HUES48 (cell line): ENCODE results near the gene GRID1.

Experiments
- H3K27ac ChIP-seq: one replicate; pipeline ENCODE4 v1.7.0; 2013; ENCODE audit warnings: low read depth, low read length, inconsistent platforms
- H3K27me3 ChIP-seq: 2 replicates; pipeline ENCODE4 v1.6.1; 2013; ENCODE audit warnings: mild to moderate bottlenecking, low read length; ENCODE audit not compliant: control insufficient read depth, insufficient read depth
- H3K36me3 ChIP-seq: 2 replicates; pipeline ENCODE4 v1.6.1; 2013; ENCODE audit warnings: low read length; ENCODE audit not compliant: control insufficient read depth, insufficient read depth
- H3K4me1 ChIP-seq: 2 replicates; pipeline ENCODE4 v1.6.1; 2013; ENCODE audit warnings: mild to moderate bottlenecking, low read length; ENCODE audit not compliant: control insufficient read depth, insufficient read depth
- H3K4me3 ChIP-seq: 2 replicates; pipeline ENCODE4 v1.5.1; 2013; ENCODE audit warnings: mild to moderate bottlenecking, low read depth, low read length
- H3K9ac ChIP-seq: 2 replicates; pipeline ENCODE4 v1.6.1; 2013; ENCODE audit warnings: mild to moderate bottlenecking, low read depth, low read length, moderate library complexity
- H3K9me3 ChIP-seq: 2 replicates; pipeline ENCODE4 v1.6.1; 2013; ENCODE audit warnings: low read length; ENCODE audit not compliant: control insufficient read depth, insufficient read depth

GRID1 gene

GRCh38 chr10:85650791-85651496, 715.7 kb downstream of the GRID1 start:
- Histone ChIP-seq H3K27ac (no peak overlapping the region), H3K36me3 (no peaks in the 10 kb centered on the region), H3K9ac (no peak overlapping the region), H3K4me1 (peaks cover 3% of the 10 kb centered on the region; the same call in 1 of the 2 replicates), H3K9me3 (no peaks in the 10 kb centered on the region), H3K27me3 (no peaks in the 10 kb centered on the region), H3K4me3 (no peak overlapping the region)

- Histone ChIP-seq H3K9me3 (no peaks in the 10 kb centered on the region), H3K4me1 (peaks cover 3% of the 10 kb centered on the region; the same call in 1 of the 2 replicates), H3K27ac (no peak overlapping the region), H3K27me3 (no peaks in the 10 kb centered on the region), H3K9ac (no peak overlapping the region), H3K4me3 (no peak overlapping the region), H3K36me3 (no peaks in the 10 kb centered on the region)
Observed at GRCh38 chr10:85649461-85649860, 717.1 kb downstream of the GRID1 start.

DNA sequence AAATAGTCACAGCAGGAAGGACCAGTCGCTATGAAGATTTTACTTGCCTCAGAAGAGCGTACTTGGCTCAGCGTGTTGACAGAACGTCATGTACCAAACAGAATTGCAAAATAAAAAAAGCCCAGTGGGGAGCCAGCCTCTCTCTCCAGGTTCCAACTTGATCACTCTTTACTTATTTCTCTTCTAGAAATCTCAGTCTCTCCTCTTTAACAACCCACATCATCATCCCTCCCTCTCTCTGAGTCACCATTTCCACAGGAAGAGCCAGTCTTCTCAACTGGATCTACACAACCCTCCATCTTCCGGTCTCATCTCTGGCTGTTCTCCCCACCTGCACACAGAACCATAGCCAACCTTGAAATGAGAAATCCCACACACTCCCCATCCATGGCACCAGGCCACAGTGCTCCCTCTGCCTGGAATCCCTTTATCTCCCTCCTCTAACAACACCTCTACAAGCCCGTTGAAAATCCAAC, 718.3 kb downstream of the GRID1 start:
- Histone ChIP-seq H3K9me3 (no peaks in the 10 kb centered on the region), H3K4me3 (no peak overlapping the region), H3K36me3 (no peaks in the 10 kb centered on the region), H3K4me1 (peaks cover 3% of the 10 kb centered on the region; the same call in 1 of the 2 replicates), H3K27me3 (no peaks in the 10 kb centered on the region), H3K27ac (no peak overlapping the region), H3K9ac (no peak overlapping the region)

GRCh38 chr10:85647741-85648140, 718.9 kb downstream of the GRID1 start:
- no peaks in the 10 kb centered on the region for H3K36me3 ChIP-seq
- H3K27ac ChIP-seq: no peak overlapping the region
- H3K9ac ChIP-seq: no peak overlapping the region
- H3K27me3 ChIP-seq: no peaks in the 10 kb centered on the region
- H3K9me3 ChIP-seq: no peaks in the 10 kb centered on the region
- H3K4me1 ChIP-seq: peaks cover 3% of the 10 kb centered on the region; the same call in 1 of the 2 replicates
- H3K4me3 ChIP-seq: no peak overlapping the region

- no peaks in the 10 kb centered on the region for H3K27me3 ChIP-seq
- H3K27ac ChIP-seq: no peak overlapping the region
- no peak overlapping the region for H3K9ac ChIP-seq
- no peaks in the 10 kb centered on the region for H3K36me3 ChIP-seq
- H3K9me3 ChIP-seq: no peaks in the 10 kb centered on the region
- H3K4me3 ChIP-seq: no peak overlapping the region
- H3K4me1 ChIP-seq: peaks cover 9% of the 10 kb centered on the region; the same call in 1 of the 2 replicates
Observed at GRCh38 chr10:85645926-85646711, 720.5 kb downstream of the GRID1 start.

DNA sequence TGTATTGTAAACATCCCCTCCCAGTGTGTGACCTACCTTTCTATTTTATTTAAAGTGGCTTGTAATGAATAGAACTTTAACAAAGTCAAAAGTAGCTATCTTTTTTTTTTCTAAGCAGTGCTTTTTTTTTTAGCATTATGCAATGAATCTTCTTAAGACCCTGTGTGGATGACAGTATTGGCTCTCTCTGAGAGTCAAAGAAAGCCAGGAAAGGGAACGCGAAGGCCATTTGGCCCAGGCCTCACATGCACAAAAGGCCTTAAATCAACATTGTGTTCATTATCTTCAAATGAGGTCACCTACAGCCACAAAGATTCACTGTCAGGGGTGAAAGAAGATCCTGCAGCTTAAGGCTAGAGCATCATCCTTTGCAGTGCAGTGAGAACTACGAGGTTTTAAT, 721.5 kb downstream of the GRID1 start:
- no peak overlapping the region for H3K27ac ChIP-seq
- peaks cover 9% of the 10 kb centered on the region; the same call in 1 of the 2 replicates for H3K4me1 ChIP-seq

DNA sequence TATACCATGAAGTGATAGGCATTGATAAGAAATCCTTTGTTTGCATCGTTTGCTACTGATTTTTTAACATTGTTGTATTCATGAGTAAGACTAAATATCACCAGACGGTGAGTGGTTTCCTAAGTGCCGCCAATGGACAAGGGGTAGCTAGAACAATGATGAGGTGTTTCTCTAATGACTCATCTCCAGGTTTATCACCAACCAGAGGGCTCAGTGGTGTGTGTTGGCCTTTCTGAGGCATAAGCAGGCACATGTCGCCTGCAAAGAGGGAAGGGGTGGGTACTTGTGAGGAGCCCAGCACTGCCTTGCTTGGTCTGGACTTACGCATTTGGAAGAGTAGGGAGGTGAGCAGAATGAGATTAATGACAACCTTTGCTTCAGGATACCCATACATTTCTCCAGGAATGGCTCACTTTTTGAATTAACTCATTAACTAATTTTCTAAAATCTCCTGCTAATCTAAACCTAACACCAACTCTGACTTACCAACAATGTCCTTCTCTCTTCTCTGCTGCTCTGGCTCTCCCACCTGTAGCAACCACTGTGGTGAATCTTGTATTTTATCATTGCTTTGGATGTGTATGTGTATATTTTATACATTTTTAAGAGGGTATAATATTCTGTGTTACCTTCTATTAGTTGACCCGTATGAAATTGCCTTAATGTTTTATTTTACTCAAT, 722.6 kb downstream of the GRID1 start:
- H3K9ac ChIP-seq: no peak overlapping the region
- peaks cover 6% of the 10 kb centered on the region; the same call in 1 of the 2 replicates for H3K4me1 ChIP-seq
- no peaks in the 10 kb centered on the region for H3K27me3 ChIP-seq
- H3K4me3 ChIP-seq: no peak overlapping the region
- no peaks in the 10 kb centered on the region for H3K9me3 ChIP-seq
- H3K36me3 ChIP-seq: no peaks in the 10 kb centered on the region
- peak overlapping the region; percentile 83 for H3K27ac ChIP-seq

More for the DNA sequence above, 721.5 kb downstream of the GRID1 start:
- Histone ChIP-seq H3K36me3 (no peaks in the 10 kb centered on the region), H3K9ac (no peak overlapping the region), H3K9me3 (no peaks in the 10 kb centered on the region), H3K27me3 (no peaks in the 10 kb centered on the region), H3K4me3 (no peak overlapping the region)

DNA sequence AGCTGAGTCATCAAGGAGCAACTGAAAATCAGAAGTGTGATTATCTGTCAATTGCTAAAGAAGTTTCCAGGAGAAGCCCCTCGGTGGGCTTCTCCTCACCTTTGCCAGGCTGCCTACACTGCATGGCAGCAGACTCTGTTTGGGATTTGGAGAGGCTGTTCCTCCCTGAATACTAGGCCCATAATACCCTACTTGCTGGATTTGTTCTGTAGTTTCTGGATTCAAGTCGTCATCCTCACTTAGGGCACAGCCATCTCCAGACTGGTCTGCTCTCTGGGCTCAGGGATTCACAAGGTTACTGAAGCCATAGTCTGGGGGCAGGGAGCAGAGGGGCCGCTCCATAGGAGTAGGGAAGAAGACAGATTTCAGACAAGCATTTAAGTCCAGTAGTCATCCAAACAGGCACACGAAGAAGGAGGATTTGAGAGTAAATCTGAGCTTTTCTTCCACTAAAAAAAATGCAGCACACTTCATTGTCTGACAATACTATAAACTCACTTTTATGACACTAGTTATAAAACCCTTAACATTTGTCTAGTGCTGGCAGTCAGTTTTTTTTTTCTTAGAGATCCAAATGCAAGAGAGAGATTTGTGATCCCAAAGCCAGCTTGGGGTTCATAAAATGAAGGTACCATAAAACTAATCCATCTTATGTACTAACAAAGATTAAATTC, 723.3 kb downstream of the GRID1 start:
- no peaks in the 10 kb centered on the region for H3K27me3 ChIP-seq
- no peak overlapping the region for H3K4me3 ChIP-seq
- peak overlapping the region; percentile 83 for H3K27ac ChIP-seq
- no peaks in the 10 kb centered on the region for H3K9me3 ChIP-seq
- no peak overlapping the region for H3K9ac ChIP-seq
- H3K4me1 ChIP-seq: peaks cover 6% of the 10 kb centered on the region; the same call in 1 of the 2 replicates
- H3K36me3 ChIP-seq: no peaks in the 10 kb centered on the region

DNA sequence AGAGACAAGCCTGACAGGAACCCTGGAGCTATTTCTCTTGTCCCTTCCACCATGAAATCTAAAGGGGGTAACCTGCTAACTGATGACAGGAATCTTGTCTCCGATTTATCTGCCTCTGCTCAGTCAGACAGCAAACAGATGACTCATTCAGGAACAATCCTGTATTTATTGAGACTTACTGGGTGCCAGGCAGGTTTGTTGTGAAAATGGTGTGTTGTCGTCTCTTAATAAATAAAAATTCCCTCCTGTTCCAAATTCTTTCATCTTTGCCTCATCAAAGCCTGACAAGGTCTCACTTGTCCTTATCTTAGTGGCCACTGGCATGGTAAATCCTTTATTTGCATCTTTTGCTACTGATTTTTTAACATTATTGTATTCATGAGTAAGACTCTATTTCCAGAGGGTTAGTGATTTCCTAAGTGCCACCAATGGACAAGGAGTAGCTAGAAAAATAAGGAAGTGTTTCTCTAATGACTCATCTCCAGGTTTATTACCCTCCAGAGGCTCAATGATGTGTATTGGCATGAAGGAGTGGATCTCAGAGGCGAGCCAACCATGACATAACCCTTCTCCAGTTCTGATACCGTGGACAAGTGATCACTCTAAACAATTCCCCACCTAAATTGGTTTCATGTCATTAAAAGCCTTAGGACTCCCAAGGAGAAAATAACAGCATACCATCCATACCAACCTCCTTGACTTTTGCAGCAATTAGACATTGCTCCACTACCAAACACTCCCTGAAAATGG, 724.0 kb downstream of the GRID1 start:
- Histone ChIP-seq H3K36me3 (no peaks in the 10 kb centered on the region), H3K27ac (peak overlapping the region; percentile 83), H3K27me3 (no peaks in the 10 kb centered on the region), H3K4me3 (no peak overlapping the region), H3K9me3 (no peaks in the 10 kb centered on the region), H3K4me1 (peaks cover 6% of the 10 kb centered on the region; the same call in 1 of the 2 replicates), H3K9ac (no peak overlapping the region)

DNA sequence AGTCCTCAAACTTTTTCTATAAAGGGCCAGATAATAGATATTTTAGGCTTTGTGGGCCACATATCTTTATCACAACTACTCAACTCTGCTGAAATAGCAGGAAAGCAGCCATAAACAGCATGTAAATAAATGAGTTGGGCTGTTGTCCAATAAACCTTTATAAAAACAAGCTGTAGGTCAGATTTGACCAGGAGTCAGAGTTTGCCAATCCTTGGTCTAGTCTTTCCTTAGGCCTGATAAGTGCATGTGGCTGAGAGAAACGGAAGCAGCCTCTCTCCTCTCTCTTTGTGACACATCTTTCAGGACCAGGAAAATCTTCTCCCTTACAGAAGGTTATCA, 724.5 kb downstream of the GRID1 start:
- H3K9ac ChIP-seq: no peak overlapping the region
- H3K27ac ChIP-seq: peak overlapping the region; percentile 83
- no peaks in the 10 kb centered on the region for H3K36me3 ChIP-seq
- no peaks in the 10 kb centered on the region for H3K9me3 ChIP-seq
- no peaks in the 10 kb centered on the region for H3K27me3 ChIP-seq
- H3K4me3 ChIP-seq: no peak overlapping the region
- H3K4me1 ChIP-seq: peaks cover 6% of the 10 kb centered on the region; the same call in 1 of the 2 replicates
